Epithelial cell of alveolus of lung (primary cell): ENCODE measurements around the gene PHF19. TPM values are rescaled to one million over a fixed set of nuclear protein-coding genes. Genes with fewer than 3 reads are reported as not detected.

ENCODE experiments used
- total RNA-seq: library from RNA; depleted of rRNA; stranded (reverse); fragments of >200 nt; gene quantifications from 2 replicates; pipeline ENCODE4 v1.2.1, GENCODE V29; 2015

Gene PHF19
- 34.3 and 45.5 TPM in 2 replicates for total RNA-seq

DNA sequence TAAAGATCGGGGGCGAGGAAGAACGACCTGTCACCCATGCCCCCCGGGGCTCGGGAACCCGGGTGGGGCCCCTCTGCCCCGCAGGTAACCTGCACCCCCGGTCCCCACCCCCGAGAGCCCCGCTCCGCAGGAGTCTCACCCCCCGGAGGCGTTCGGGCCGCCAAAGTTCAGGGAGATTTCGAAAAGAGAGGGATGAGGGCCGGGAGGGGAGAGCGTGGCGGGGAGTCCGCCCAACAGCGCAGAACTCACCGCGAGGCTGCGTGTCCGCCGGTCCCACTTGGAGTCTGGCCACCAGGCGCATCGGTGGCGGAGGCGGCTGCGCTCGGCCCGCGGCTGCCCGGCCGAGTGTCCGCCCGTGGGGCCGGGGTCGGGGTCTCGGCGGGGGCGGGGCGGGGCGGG is at the start of gene PHF19:
TSS of gene PHF19 (minus strand) at position 347 of the 399 bp plus-strand sequence. CDS start 2,447 bp downstream, outside the sequence.

DNA sequence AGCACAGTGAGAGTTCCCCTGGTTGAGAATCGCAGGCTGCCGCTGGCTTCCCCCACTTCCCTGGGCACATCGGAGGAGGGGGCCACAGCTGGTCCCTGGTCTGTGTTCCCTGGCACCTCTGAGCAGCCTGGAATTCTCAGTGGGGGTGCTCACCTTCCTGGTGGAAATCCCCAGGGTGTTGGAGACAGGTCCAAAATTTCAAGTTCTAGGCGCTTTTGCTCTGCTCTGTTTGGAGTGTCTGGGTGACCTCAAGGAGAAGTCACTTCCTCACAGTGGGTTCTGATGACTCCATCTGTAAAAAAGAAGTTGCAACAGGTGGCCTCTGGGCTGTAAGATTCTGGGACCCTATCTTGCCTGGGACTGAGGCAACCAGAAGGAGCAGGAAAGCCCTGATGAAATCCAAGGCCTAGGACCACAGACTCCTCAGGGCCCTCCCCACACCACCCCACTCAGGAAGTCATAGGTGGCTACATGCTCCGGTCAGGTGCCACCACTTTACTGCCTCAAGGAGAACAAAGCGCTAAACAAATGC is 49.5 kb upstream of the PHF19 start, which contains the start of gene TRAF1:
TSS of gene TRAF1 (minus strand) at position 400 of the 532 bp plus-strand sequence. CDS start 721 bp downstream, outside the sequence.

DNA sequence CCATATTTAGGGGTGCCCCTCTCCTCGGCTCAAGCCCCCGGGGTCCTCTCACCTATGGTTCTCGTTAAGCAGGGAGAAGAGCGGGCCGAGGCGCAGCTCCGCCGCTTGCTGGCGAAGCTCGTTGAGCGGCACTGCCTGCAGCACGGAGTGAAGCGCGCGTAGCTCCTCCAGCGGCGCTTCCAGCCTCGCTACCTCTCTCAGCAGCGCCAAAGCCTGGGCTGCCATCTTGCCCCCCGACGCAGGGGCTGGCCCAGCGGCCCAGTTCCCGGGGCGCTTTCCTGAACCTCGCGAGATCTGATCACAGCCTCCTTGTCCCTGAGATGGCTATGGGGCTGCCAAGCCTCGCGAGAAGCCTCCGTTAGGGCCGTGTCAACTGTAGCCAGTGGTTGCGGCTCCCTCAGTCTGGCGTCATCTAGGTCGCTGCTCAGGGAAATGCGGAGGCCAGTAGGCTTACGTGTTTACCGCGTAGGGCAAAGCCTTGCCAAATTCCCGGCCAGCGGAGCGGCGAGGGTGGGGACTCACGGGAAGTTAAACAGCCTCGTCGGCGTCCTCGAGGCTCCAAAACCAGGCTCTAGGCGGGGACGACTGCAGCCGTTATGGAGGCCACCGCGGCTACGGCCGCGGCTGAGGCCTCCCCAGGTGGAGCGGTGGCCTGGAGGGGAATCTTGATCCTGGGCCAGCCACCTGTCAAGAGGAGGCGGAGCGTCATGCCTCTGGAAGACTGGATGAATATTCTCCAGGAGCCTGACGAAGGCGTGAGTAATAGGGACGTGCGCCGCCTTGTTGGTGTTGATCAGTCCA is 34.1 kb downstream of the PHF19 start, which contains the start of gene PSMD5:
TSS of gene PSMD5 (minus strand) at position 238 of the 801 bp plus-strand sequence. CDS start at position 225, 13 bp downstream.

Other genes with a start within 250 kb of the PHF19 start
- 4.1 and 6.4 TPM in 2 replicates for gene MEGF9, start 162.7 kb downstream of the PHF19 start, total RNA-seq
- 21.6 and 24.1 TPM in 2 replicates for gene FBXW2, start 83.8 kb downstream of the PHF19 start, total RNA-seq
- gene PSMD5, start 34.3 kb downstream of the PHF19 start, total RNA-seq: 30.6 and 63.5 TPM in 2 replicates
- 0.64 and 3.6 TPM in 2 replicates for gene TRAF1, start 49.6 kb upstream of the PHF19 start, total RNA-seq
- gene C5, start 173.1 kb upstream of the PHF19 start, total RNA-seq: 0.80 and 1.3 TPM in 2 replicates
- gene CNTRL, start 197.8 kb upstream of the PHF19 start, total RNA-seq: 3.5 and 5.2 TPM in 2 replicates